Epithelial cell of proximal tubule (primary cell): ENCODE results near the gene NISCH. TPM values are rescaled to one million over a fixed set of nuclear protein-coding genes. Genes with fewer than 3 reads are reported as not detected.
"Not testable (repeated sequence)": the region's sequence is repeated elsewhere in the genome, so short reads cannot be mapped to it uniquely, and the experiment has no call there.

Experiments used
- DNase-seq: peaks from one replicate; pipeline ENCODE4 v3.0.0-alpha.2; 2011; ENCODE audit warnings: low read depth
- H3K4me3 ChIP-seq: 2 replicates; pipeline ENCODE4 v1.5.1; 2011; ENCODE audit warnings: low read depth, mild to moderate bottlenecking, low read length
- CTCF ChIP-seq: conservative IDR thresholded peaks from 2 replicates; pipeline ENCODE4 v1.5.1; 2012; ENCODE audit warnings: low read depth, mild to moderate bottlenecking, low read length
- total RNA-seq: library from RNA; depleted of rRNA; stranded (reverse); fragments of >200 nt; gene quantifications from 2 replicates; pipeline ENCODE4 v1.2.3, GENCODE V29; 2015

Gene NISCH
- total RNA-seq, 1 donor from 2014 or later: 40.8 TPM

GRCh38 chr3:52524752-52525679, 69.6 kb downstream of the NISCH start:
- TF ChIP-seq CTCF: no peak
- DNase-seq: no peak
- H3K4me3 ChIP-seq: no peak overlapping the region

GRCh38 chr3:52525680-52526561, 70.5 kb downstream of the NISCH start:
- H3K4me3 ChIP-seq: no peak overlapping the region
- TF ChIP-seq CTCF: no peak
- DNase-seq: no peak

GRCh38 chr3:52526671-52527038, 71.3 kb downstream of the NISCH start:
- not testable (repeated sequence) for DNase-seq, H3K4me3 ChIP-seq

- H3K4me3 ChIP-seq: no peak overlapping the region
- DNase-seq: no peak
- TF ChIP-seq CTCF: no peak
Measured at GRCh38 chr3:52527039-52527731, 71.8 kb downstream of the NISCH start.

GRCh38 chr3:52527732-52528585, 72.6 kb downstream of the NISCH start:
- no peak overlapping the region for H3K4me3 ChIP-seq
- DNase-seq: no peak
- TF ChIP-seq CTCF: no peak

GRCh38 chr3:52528586-52529375, 73.4 kb downstream of the NISCH start:
- DNase-seq: no peak
- no peak for TF ChIP-seq CTCF
- no peak overlapping the region for H3K4me3 ChIP-seq
